Lower leg skin (tissue), 4 donors: ENCODE measurements around the gene GOLGA6D. TPM values are rescaled to one million over a fixed set of nuclear protein-coding genes. Genes with fewer than 3 reads are reported as not detected.
"Not testable (repeated sequence)": the region's sequence is repeated elsewhere in the genome, so short reads cannot be mapped to it uniquely, and the experiment has no call there.

ENCODE experiments used
- DNase-seq, 2 donors: peaks; one replicate each; pipeline ENCODE4 v3.0.0-alpha.2; 2019; ENCODE audit warnings: low spot score in 2 of 2
- H3K4me3 ChIP-seq: fragments of 200-600 bp; sonication (generic); 2 replicates; pipeline ENCODE4 v1.5.1; 2017; ENCODE audit warnings: mild to moderate bottlenecking, low read depth; ENCODE audit not compliant: poor library complexity, severe bottlenecking
- CTCF ChIP-seq, 3 donors: fragments of 450-650 bp; IDR thresholded peaks; one replicate each; pipeline ENCODE4 v1.5.1; 2016; ENCODE audit warnings: antibody characterized with exemption in 3 of 3, mild to moderate bottlenecking in 3 of 3, moderate library complexity in 2 of 3
- POLR2A ChIP-seq, 2 donors: fragments of 450-650 bp; IDR thresholded peaks; one replicate each; pipeline ENCODE4 v1.6.1; 2016 to 2017; ENCODE audit warnings: antibody characterized with exemption in 2 of 2, mild to moderate bottlenecking in 1 of 2, moderate library complexity in 1 of 2
- WGBS, 2 donors: methylation state at CpG; one replicate each; pipeline ENCODE4 v1.1.5; 2018; 5-methylcytosine and 5-hydroxymethylcytosine counted together
- intact Hi-C: fragments of 100-400 bp; cut with DNase I; formaldehyde crosslinking; loops from one replicate; pipeline ENCODE4 v1.15.0; 2023; ENCODE audit warnings: low total_unique reads
- total RNA-seq, 4 donors: library from RNA; depleted of rRNA; stranded (reverse); fragments of >200 nt; gene quantifications; one replicate each; pipeline ENCODE4 v1.1.0, GENCODE V29; 2016

GOLGA6D gene
- total RNA-seq, 4 donors from 2014 or later, result 0.08 to 1.3 TPM; not detected in 2

GRCh38 chr15:75321711-75322110 lies 39.1 kb downstream of the GOLGA6D start:
- no peak for DNase-seq
- 87 to 90% methylated on average over 6 of the region's 6 CpGs for WGBS, 2 donors
- intact Hi-C loops, result no loop called here
- TF ChIP-seq POLR2A (IDR thresholded peaks at IDR 0.05) (no peak), CTCF (IDR thresholded peaks at IDR 0.05) (no peak)
- no peak overlapping the region for H3K4me3 ChIP-seq

GRCh38 chr15:75325922-75326321 lies 43.3 kb downstream of the GOLGA6D start:
- DNase-seq, result no peak
- TF ChIP-seq CTCF (IDR thresholded peaks at IDR 0.05) (no peak), POLR2A (IDR thresholded peaks at IDR 0.05) (no peak)
- H3K4me3 ChIP-seq, result no peak overlapping the region
- intact Hi-C loops, result no loop called here
- 95 to 96% methylated on average over 4 of the region's 4 CpGs for WGBS, 2 donors

- H3K4me3 ChIP-seq, result no peak overlapping the region
- intact Hi-C loops, result no loop called here
- no peak for TF ChIP-seq POLR2A (IDR thresholded peaks at IDR 0.05)
- TF ChIP-seq CTCF (IDR thresholded peaks at IDR 0.05), result no peak
- WGBS, 2 donors, result 85 to 90% methylated on average over 4 of the region's 4 CpGs
- no peak for DNase-seq
Measured at GRCh38 chr15:75327005-75327404, 44.4 kb downstream of the GOLGA6D start.

GRCh38 chr15:75327491-75327890 lies 44.9 kb downstream of the GOLGA6D start:
- no peak for DNase-seq
- TF ChIP-seq POLR2A (IDR thresholded peaks at IDR 0.05) (no peak), CTCF (IDR thresholded peaks at IDR 0.05) (no peak)
- intact Hi-C loops, result no loop called here
- no peak overlapping the region for H3K4me3 ChIP-seq
- WGBS, 2 donors, result 74 to 90% methylated on average over 3 of the region's 3 CpGs

GRCh38 chr15:75328493-75329314 lies 46.1 kb downstream of the GOLGA6D start:
- no peak overlapping the region for H3K4me3 ChIP-seq
- no peak for DNase-seq
- TF ChIP-seq CTCF (IDR thresholded peaks at IDR 0.05) (no peak), POLR2A (IDR thresholded peaks at IDR 0.05) (no peak)
- WGBS, 2 donors, result 75 to 88% methylated on average over 10 of the region's 10 CpGs
- intact Hi-C loops, result no loop called here

GRCh38 chr15:75329571-75329970 lies 46.9 kb downstream of the GOLGA6D start:
- DNase-seq, result no peak
- intact Hi-C loops, result no loop called here
- TF ChIP-seq CTCF (IDR thresholded peaks at IDR 0.05), result no peak
- no peak for TF ChIP-seq POLR2A (IDR thresholded peaks at IDR 0.05)
- WGBS, 2 donors, result 97 to 100% methylated on average over 2 of the region's 2 CpGs
- no peak overlapping the region for H3K4me3 ChIP-seq

GRCh38 chr15:75332093-75332492 lies 49.5 kb downstream of the GOLGA6D start:
- DNase-seq, intact Hi-C loops, H3K4me3 ChIP-seq: not testable (repeated sequence)
- 69 to 70% methylated on average over 7 of the region's 7 CpGs for WGBS, 2 donors

- H3K4me3 ChIP-seq, DNase-seq, intact Hi-C loops: not testable (repeated sequence)
- 91 to 92% methylated on average over 15 of the region's 15 CpGs for WGBS, 2 donors
Measured at GRCh38 chr15:75333654-75334419, 51.2 kb downstream of the GOLGA6D start.
